NOMO-1 treated with DMSO at 0.1 percent for 48 hours (cell line): ENCODE data around the gene ZNF700.
"Not testable (repeated sequence)": the region's sequence is repeated elsewhere in the genome, so short reads cannot be mapped to it uniquely, and the experiment has no call there.

Experiments
- DNase-seq: peaks from one replicate; lab custom pipeline; 2025; ENCODE audit not compliant: unreplicated experiment; lab: John Stamatoyannopoulos, UW

Gene ZNF700

GRCh38 chr19:11924886-11925650, at the start of gene ZNF700:
Gene ZNF700 (plus strand): TSS chr19:11925107. CDS start chr19:11925211, 104 bp downstream.
- peak; percentile 94 for DNase-seq

- not testable (repeated sequence) for DNase-seq
Measured at GRCh38 chr19:11879687-11880266, 45.1 kb upstream of the ZNF700 start.

GRCh38 chr19:11880598-11880997, 44.3 kb upstream of the ZNF700 start:
- no peak for DNase-seq

- peak; percentile 63 for DNase-seq
Measured at GRCh38 chr19:11881151-11881800, 43.6 kb upstream of the ZNF700 start.

GRCh38 chr19:11882606-11883005, 42.3 kb upstream of the ZNF700 start:
- DNase-seq = no peak

GRCh38 chr19:11887234-11887610, 37.7 kb upstream of the ZNF700 start:
- peak; percentile 15 for DNase-seq

GRCh38 chr19:11887611-11888531, 37.0 kb upstream of the ZNF700 start, which contains the start of gene ZNF69:
Gene ZNF69 (plus strand): TSS chr19:11887782. CDS start chr19:11887924, 142 bp downstream.
- peak; percentile 72 for DNase-seq

- DNase-seq = not testable (repeated sequence)
Measured at GRCh38 chr19:11889901-11890300, 35.0 kb upstream of the ZNF700 start.

GRCh38 chr19:11890634-11891033, 34.3 kb upstream of the ZNF700 start:
- no peak for DNase-seq

- no peak for DNase-seq
Measured at GRCh38 chr19:11894851-11895250, 30.1 kb upstream of the ZNF700 start.

- DNase-seq = no peak
Measured at GRCh38 chr19:11902228-11902627, 22.7 kb upstream of the ZNF700 start.

- DNase-seq = no peak
Measured at GRCh38 chr19:11905928-11906327, 19.0 kb upstream of the ZNF700 start.

GRCh38 chr19:11911937-11912336, 13.0 kb upstream of the ZNF700 start:
- DNase-seq = not testable (repeated sequence)

GRCh38 chr19:11914417-11915051, 10.4 kb upstream of the ZNF700 start:
- not testable (repeated sequence) for DNase-seq

- no peak for DNase-seq
Measured at GRCh38 chr19:11921852-11922495, 2.9 kb upstream of the ZNF700 start.

GRCh38 chr19:11925651-11926187, 812 bp downstream of the ZNF700 start:
- DNase-seq = not testable (repeated sequence)

- DNase-seq = no peak
Measured at GRCh38 chr19:11927227-11927626, 2.3 kb downstream of the ZNF700 start.

- DNase-seq = no peak
Measured at GRCh38 chr19:11931051-11931450, 6.1 kb downstream of the ZNF700 start.

GRCh38 chr19:11931513-11931912, 6.6 kb downstream of the ZNF700 start:
- no peak for DNase-seq

- not testable (repeated sequence) for DNase-seq
Measured at GRCh38 chr19:11935829-11936228, 10.9 kb downstream of the ZNF700 start.
